ENCODE data around the gene SPACDR. TPM values are rescaled to one million over a fixed set of nuclear protein-coding genes. Genes with fewer than 3 reads are reported as not detected.

The SPACDR gene
- polyA plus RNA-seq, 1 donor (not counting 4 experiments of a cell fraction or from before 2014, with no cell fraction given) = 0.37 TPM

- H3K9ac ChIP-seq (ENCODE audit: control insufficient read depth, extremely low read depth, insufficient read depth, low read length) = peak overlapping the region; percentile 89
- DNase-seq (ENCODE audit: low read depth, low spot score) = no peak
- H3K4me2 ChIP-seq (ENCODE audit: control insufficient read depth, extremely low read depth, insufficient read depth, low read depth, low read length) = peak overlapping the region; percentile 81
- H3K36me3 ChIP-seq (ENCODE audit: control insufficient read depth in 2 of 2, extremely low read depth in 1 of 2, insufficient read depth in 2 of 2, low read length in 2 of 2) = peaks cover 0 to 6% of the 10 kb centered on the region in 2 experiments
- peaks cover 26% of the 10 kb centered on the region for H3K4me1 ChIP-seq (ENCODE audit: control insufficient read depth, extremely low read depth, insufficient read depth, low read length)
- no peak for FAIRE-seq
- H3K79me2 ChIP-seq (ENCODE audit: control insufficient read depth, insufficient read depth, low read length) = peaks cover 33% of the 10 kb centered on the region
- H3K27me3 ChIP-seq (ENCODE audit: control insufficient read depth, extremely low read depth, insufficient read depth, low read length) = no peaks in the 10 kb centered on the region
- no peaks in the 10 kb centered on the region for H3K9me3 ChIP-seq (ENCODE audit: control insufficient read depth, low read depth, low read length)
- H4K20me1 ChIP-seq (ENCODE audit: control insufficient read depth, extremely low read depth, insufficient read depth, low read length) = no peaks in the 10 kb centered on the region
- dilution Hi-C loops (cut with MboI; ENCODE audit: extremely low pct_ligation_motif_present, low sequenced_read_pairs) = no loop called here
- no peak overlapping the region for H2AFZ ChIP-seq (ENCODE audit: control insufficient read depth, low read length)
- H3K27ac ChIP-seq (ENCODE audit: control insufficient read depth, insufficient read depth, low read length) = peak overlapping the region; percentile 78
- peak overlapping the region; percentile 84 to 93 (median 89) for H3K4me3 ChIP-seq (ENCODE audit: control insufficient read depth in 2 of 3, extremely low read depth in 1 of 3, insufficient read depth in 2 of 3, low read depth in 1 of 3, low read length in 3 of 3)
- TF ChIP-seq, protein P1, sequence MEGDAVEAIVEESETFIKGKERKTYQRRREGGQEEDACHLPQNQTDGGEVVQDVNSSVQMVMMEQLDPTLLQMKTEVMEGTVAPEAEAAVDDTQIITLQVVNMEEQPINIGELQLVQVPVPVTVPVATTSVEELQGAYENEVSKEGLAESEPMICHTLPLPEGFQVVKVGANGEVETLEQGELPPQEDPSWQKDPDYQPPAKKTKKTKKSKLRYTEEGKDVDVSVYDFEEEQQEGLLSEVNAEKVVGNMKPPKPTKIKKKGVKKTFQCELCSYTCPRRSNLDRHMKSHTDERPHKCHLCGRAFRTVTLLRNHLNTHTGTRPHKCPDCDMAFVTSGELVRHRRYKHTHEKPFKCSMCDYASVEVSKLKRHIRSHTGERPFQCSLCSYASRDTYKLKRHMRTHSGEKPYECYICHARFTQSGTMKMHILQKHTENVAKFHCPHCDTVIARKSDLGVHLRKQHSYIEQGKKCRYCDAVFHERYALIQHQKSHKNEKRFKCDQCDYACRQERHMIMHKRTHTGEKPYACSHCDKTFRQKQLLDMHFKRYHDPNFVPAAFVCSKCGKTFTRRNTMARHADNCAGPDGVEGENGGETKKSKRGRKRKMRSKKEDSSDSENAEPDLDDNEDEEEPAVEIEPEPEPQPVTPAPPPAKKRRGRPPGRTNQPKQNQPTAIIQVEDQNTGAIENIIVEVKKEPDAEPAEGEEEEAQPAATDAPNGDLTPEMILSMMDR (optimal IDR thresholded peaks at IDR 0.05 in 1 of 3, IDR thresholded peaks at IDR 0.05 in 1 of 3, conservative IDR thresholded peaks at IDR 0.05 in 1 of 3; ENCODE audit: extremely low read depth in 1 of 3, insufficient read depth in 2 of 3, low read length in 3 of 3) = no peak
- TF ChIP-seq EZH2 (IDR thresholded peaks at IDR 0.05; ENCODE audit: low read length) = no peak
- no peaks in the 10 kb centered on the region for H3K9me1 ChIP-seq (ENCODE audit: control insufficient read depth, extremely low read depth, insufficient read depth, low read length)
These were observed 13.8 kb upstream of the SPACDR start for GRCh38 chr7:100477871-100478267.

- Histone ChIP-seq H3K9me3 (ENCODE audit: control insufficient read depth, low read depth, low read length) (no peaks in the 10 kb centered on the region), H3K36me3 (ENCODE audit: control insufficient read depth in 2 of 2, extremely low read depth in 1 of 2, insufficient read depth in 2 of 2, low read length in 2 of 2) (peaks cover 0 to 6% of the 10 kb centered on the region in 2 experiments), H3K9me1 (ENCODE audit: control insufficient read depth, extremely low read depth, insufficient read depth, low read length) (no peaks in the 10 kb centered on the region), H3K4me2 (ENCODE audit: control insufficient read depth, extremely low read depth, insufficient read depth, low read depth, low read length) (peak overlapping the region; percentile 81), H3K79me2 (ENCODE audit: control insufficient read depth, insufficient read depth, low read length) (peaks cover 33% of the 10 kb centered on the region), H2AFZ (ENCODE audit: control insufficient read depth, low read length) (no peak overlapping the region), H3K9ac (ENCODE audit: control insufficient read depth, extremely low read depth, insufficient read depth, low read length) (peak overlapping the region; percentile 89), H3K27me3 (ENCODE audit: control insufficient read depth, extremely low read depth, insufficient read depth, low read length) (no peaks in the 10 kb centered on the region), H3K4me1 (ENCODE audit: control insufficient read depth, extremely low read depth, insufficient read depth, low read length) (peaks cover 33% of the 10 kb centered on the region), H3K4me3 (ENCODE audit: control insufficient read depth in 2 of 3, extremely low read depth in 1 of 3, insufficient read depth in 2 of 3, low read depth in 1 of 3, low read length in 3 of 3) (peak overlapping the region; percentile 84 to 93 (median 89)), H3K27ac (ENCODE audit: control insufficient read depth, insufficient read depth, low read length) (no peak overlapping the region), H4K20me1 (ENCODE audit: control insufficient read depth, extremely low read depth, insufficient read depth, low read length) (no peaks in the 10 kb centered on the region)
- FAIRE-seq (no peak), DNase-seq (ENCODE audit: low read depth, low spot score) (no peak)
- dilution Hi-C loops (cut with MboI; ENCODE audit: extremely low pct_ligation_motif_present, low sequenced_read_pairs) = no loop called here
- TF ChIP-seq, protein P1 (optimal IDR thresholded peaks at IDR 0.05 in 1 of 3, IDR thresholded peaks at IDR 0.05 in 1 of 3, conservative IDR thresholded peaks at IDR 0.05 in 1 of 3; ENCODE audit: extremely low read depth in 1 of 3, insufficient read depth in 2 of 3, low read length in 3 of 3) = peak; percentile 42 to 62 (median 61)
- TF ChIP-seq EZH2 (IDR thresholded peaks at IDR 0.05; ENCODE audit: low read length) = no peak
These were observed 13.1 kb upstream of the SPACDR start for GRCh38 chr7:100476903-100477870.

Data from keratinocyte (primary cell).